CD14-positive monocyte (primary cell): ENCODE results near the gene RAB24. TPM values are rescaled to one million over a fixed set of nuclear protein-coding genes. Genes with fewer than 3 reads are reported as not detected.

Experiments used
- DNase-seq, 3 donors: peaks; one replicate each; pipeline ENCODE4 v3.0.0-alpha.2; 2011 to 2022
- H2AFZ ChIP-seq: 2 replicates; pipeline ENCODE4 v1.6.0; 2012; ENCODE audit warnings: mild to moderate bottlenecking, low read depth, low read length, inconsistent platforms; ENCODE audit not compliant: insufficient read depth, poor library complexity, severe bottlenecking
- H3K27ac ChIP-seq, 2 donors: 1 replicate in 1 of 2; 2 replicates in 1 of 2; pipeline ENCODE4 v1.5.1; 2012 to 2013; ENCODE audit warnings: low read length in 2 of 2, control low read depth in 1 of 2, inconsistent platforms in 1 of 2, low read depth in 1 of 2, mild to moderate bottlenecking in 1 of 2
- H3K27me3 ChIP-seq, 2 donors: one replicate each; pipeline versions ENCODE4 v1.6.0 to v1.6.1; 2011 to 2013; ENCODE audit warnings: low read length in 2 of 2; ENCODE audit not compliant: control insufficient read depth in 2 of 2, insufficient read depth in 2 of 2
- H3K36me3 ChIP-seq, 2 donors: replicated peaks in 1 of 2; 1 replicate in 1 of 2; 2 replicates in 1 of 2; pipeline versions ENCODE4 v1.5.1 to v1.6.1; 2012 to 2013; ENCODE audit warnings: low read length in 2 of 2, control low read depth in 1 of 2, inconsistent platforms in 1 of 2, mild to moderate bottlenecking in 1 of 2; ENCODE audit not compliant: insufficient read depth in 2 of 2, control insufficient read depth in 1 of 2
- H3K4me1 ChIP-seq, 2 donors: 1 replicate in 1 of 2; 2 replicates in 1 of 2; pipeline versions ENCODE4 v1.5.1 to v1.6.1; 2012 to 2013; ENCODE audit warnings: low read length in 2 of 2, control low read depth in 1 of 2, inconsistent platforms in 1 of 2, mild to moderate bottlenecking in 1 of 2, moderate library complexity in 1 of 2; ENCODE audit not compliant: insufficient read depth in 2 of 2, control insufficient read depth in 1 of 2
- H3K4me2 ChIP-seq: replicated peaks from 2 replicates; pipeline ENCODE3; 2012; ENCODE audit warnings: low read length, moderate library complexity, mild to moderate bottlenecking; ENCODE audit not compliant: poor library complexity, severe bottlenecking; ENCODE audit errors: extremely low read depth
- H3K4me3 ChIP-seq, 3 experiments: fragments of 200-600 bp in 1 of 3; sonication (generic) in 1 of 3; replicated peaks in 1 of 3; 1 replicate in 2 of 3; 2 replicates in 1 of 3; pipeline ENCODE4 v1.5.1; 2011 to 2013; ENCODE audit warnings: low read length in 3 of 3, mild to moderate bottlenecking in 3 of 3, control low read depth in 2 of 3, low read depth in 2 of 3, inconsistent platforms in 1 of 3, moderate library complexity in 1 of 3
- H3K79me2 ChIP-seq: 2 replicates; pipeline ENCODE4 v1.6.0; 2012; ENCODE audit warnings: mild to moderate bottlenecking, control low read depth, inconsistent platforms, low read length, moderate library complexity; ENCODE audit not compliant: insufficient read depth
- H3K9ac ChIP-seq: 2 replicates; pipeline ENCODE4 v1.6.0; 2017; ENCODE audit warnings: low read length, mild to moderate bottlenecking; ENCODE audit not compliant: insufficient read depth, poor library complexity, severe bottlenecking
- H3K9me3 ChIP-seq, 2 donors: replicated peaks in 1 of 2; 1 replicate in 1 of 2; 2 replicates in 1 of 2; pipeline versions ENCODE4 v1.5.1 to v1.6.1; 2012 to 2013; ENCODE audit warnings: low read length in 2 of 2, control low read depth in 1 of 2; ENCODE audit not compliant: control insufficient read depth in 1 of 2, insufficient read depth in 1 of 2
- H4K20me1 ChIP-seq: 2 replicates; pipeline ENCODE4 v1.6.0; 2012; ENCODE audit warnings: mild to moderate bottlenecking, low read length, control low read depth, moderate library complexity; ENCODE audit not compliant: insufficient read depth
- H3K27ac Mint-ChIP-seq, 7 donors: one replicate each; pipeline ENCODE4 v1.8.0; 2020; ENCODE audit warnings: mild to moderate bottlenecking in 7 of 7, mixed read lengths in 7 of 7, moderate library complexity in 6 of 7, inconsistent platforms in 2 of 7
- H3K27me3 Mint-ChIP-seq, 3 donors: one replicate each; pipeline ENCODE4 v1.8.0; 2021 to 2022; ENCODE audit warnings: low read depth in 3 of 3, mild to moderate bottlenecking in 3 of 3, mixed read lengths in 3 of 3, moderate library complexity in 3 of 3, inconsistent platforms in 1 of 3
- H3K36me3 Mint-ChIP-seq, 2 donors: one replicate each; pipeline ENCODE4 v1.8.0; 2020; ENCODE audit warnings: mixed read lengths in 2 of 2, inconsistent platforms in 1 of 2, mild to moderate bottlenecking in 1 of 2
- H3K4me1 Mint-ChIP-seq: one replicate; pipeline ENCODE4 v1.8.0; 2020; ENCODE audit warnings: mild to moderate bottlenecking, mixed read lengths
- H3K4me3 Mint-ChIP-seq, 2 donors: one replicate each; pipeline ENCODE4 v1.8.0; 2020; ENCODE audit warnings: mild to moderate bottlenecking in 2 of 2, mixed read lengths in 2 of 2, moderate library complexity in 1 of 2
- H3K9me3 Mint-ChIP-seq, 7 donors: one replicate each; pipeline ENCODE4 v1.8.0; 2020 to 2022; ENCODE audit warnings: mixed read lengths in 7 of 7, mild to moderate bottlenecking in 6 of 7, moderate library complexity in 6 of 7, inconsistent platforms in 2 of 7
- CTCF ChIP-seq: fragments of 200-600 bp; IDR thresholded peaks from one replicate; pipeline ENCODE4 v1.8.0; 2022; ENCODE audit warnings: antibody characterized with exemption, mild to moderate bottlenecking
- WGBS: methylation state at CpG from one replicate; pipeline ENCODE4 v1.1.5; 2013; ENCODE audit warnings: missing lambda C conversion rate; ENCODE audit not compliant: insufficient coverage; 5-methylcytosine and 5-hydroxymethylcytosine counted together
- intact Hi-C, 2 donors: fragments of 100-400 bp; cut with micrococcal nuclease; formaldehyde crosslinking; loops; one replicate each; pipeline versions ENCODE4 v1.15.0 to v1.15.1; 2023
- polyA plus RNA-seq, 3 donors: library from polyadenylated mRNA; depleted of rRNA in 1 of 3; unstranded in 2 of 3; stranded (reverse) in 1 of 3; fragments of 300-500 nt in 2 of 3; fragments of >200 nt in 1 of 3; fragmentation: Illumina TruSeq in 2 of 3; gene quantifications; 1 replicate in 2 of 3; 2 replicates in 1 of 3; pipeline ENCODE4 v1.2.3, GENCODE V29; 2012 to 2021

Gene RAB24
- polyA plus RNA-seq, 3 donors, result 74.3 to 465 (median 94.4) TPM

GRCh38 chr5:177350776-177351391 lies 47.4 kb upstream of the RAB24 start:
- Histone ChIP-seq H3K4me1 (peaks cover 58 to 68% of the 10 kb centered on the region in 2 donors), H3K27ac (peak overlapping the region; percentile 93 to 99), H3K9me3 (peaks cover 0 to 6% of the 10 kb centered on the region in 2 donors), H2AFZ (peak overlapping the region; percentile 93), H3K36me3 (peaks cover 22 to 36% of the 10 kb centered on the region in 2 donors), H3K4me2 (peak overlapping the region; percentile 95), H3K4me3 (peak overlapping the region; percentile 76 to 99 (median 94)), H3K9ac (peak overlapping the region; percentile 98), H3K27me3 (no peaks in the 10 kb centered on the region), H3K79me2 (peaks cover 62% of the 10 kb centered on the region), H4K20me1 (peaks cover 51% of the 10 kb centered on the region)
- H3K27ac Mint-ChIP-seq, result peak overlapping the region; percentile 98 to 100 (median 100)
- no peak for DNase-seq
- 2% methylated on average over 11 of the region's 19 CpGs for WGBS
- H3K4me3 Mint-ChIP-seq, result peak overlapping the region; percentile 97 to 99
- peaks cover 0 to 1% (median 0%) of the 10 kb centered on the region in 3 donors for H3K27me3 Mint-ChIP-seq
- peaks cover 27 to 39% of the 10 kb centered on the region in 2 donors for H3K36me3 Mint-ChIP-seq
- peaks cover 3 to 11% (median 7%) of the 10 kb centered on the region in 7 donors for H3K9me3 Mint-ChIP-seq
- peaks cover 67% of the 10 kb centered on the region for H3K4me1 Mint-ChIP-seq
- TF ChIP-seq CTCF, result no peak
- intact Hi-C loops, result loop anchor here in 1 of 2 donors (5.0 kb wide), 1 partner anchor 44 kb away; no protein-coding TSS in a partner anchor

GRCh38 chr5:177349762-177350161 lies 46.2 kb upstream of the RAB24 start:
- Histone ChIP-seq H3K4me3 (peak overlapping the region in 1 of 3 experiments; percentile 99), H3K4me1 (peaks cover 47 to 56% of the 10 kb centered on the region in 2 donors)
- intact Hi-C loops, result loop anchor here (5.0 kb wide), 2 partner anchors 37 to 42 kb away; partner anchors contain the start of gene MXD3 (in 1 of the 2)

More at GRCh38 chr5:177349762-177350161, 46.2 kb upstream of the RAB24 start:
- H3K4me1 Mint-ChIP-seq, result peaks cover 56% of the 10 kb centered on the region
- Histone ChIP-seq H3K9ac (no peak overlapping the region), H3K27ac (no peak overlapping the region), H3K36me3 (peaks cover 26 to 45% of the 10 kb centered on the region in 2 donors), H2AFZ (no peak overlapping the region), H3K9me3 (no peaks in the 10 kb centered on the region), H3K79me2 (peaks cover 71% of the 10 kb centered on the region), H4K20me1 (peaks cover 59% of the 10 kb centered on the region), H3K4me2 (peak overlapping the region; percentile 95), H3K27me3 (no peaks in the 10 kb centered on the region)
- peaks cover 0 to 1% (median 0%) of the 10 kb centered on the region in 3 donors for H3K27me3 Mint-ChIP-seq
- no peaks in the 10 kb centered on the region for H3K9me3 Mint-ChIP-seq
- H3K36me3 Mint-ChIP-seq, result peaks cover 27 to 44% of the 10 kb centered on the region in 2 donors
- H3K4me3 Mint-ChIP-seq, result peak overlapping the region in 1 of 2 donors; percentile 21
- WGBS, result 100% methylated on average over 5 of the region's 5 CpGs
- DNase-seq, result no peak
- TF ChIP-seq CTCF, result no peak
- H3K27ac Mint-ChIP-seq, result peak overlapping the region in 2 of 7 donors; percentile 22 to 44
